SK-N-SH treated with all-trans-retinoic acid at 6 μM for 48 hours (cell line): ENCODE results near the gene LRRC7.

Experiments used
- ESRRG ChIP-seq: fragments of 250-450 bp; sonication (Bioruptor Pico); IDR thresholded peaks from 2 replicates; pipeline ENCODE4 v1.6.1; 2021; ENCODE audit warnings: mild to moderate bottlenecking
- GLIS3 ChIP-seq: fragments of 250-450 bp; sonication (Bioruptor Pico); IDR thresholded peaks from 2 replicates; pipeline ENCODE4 v1.5.0; 2020; ENCODE audit warnings: mild to moderate bottlenecking, moderate library complexity
- ISL1 ChIP-seq: fragments of 250-450 bp; sonication (Bioruptor Pico); IDR thresholded peaks from 2 replicates; pipeline ENCODE4 v2.1.2; 2022; ENCODE audit warnings: mild to moderate bottlenecking, moderate library complexity
- OSR1 ChIP-seq: fragments of 250-450 bp; sonication (Bioruptor Pico); IDR thresholded peaks from 2 replicates; pipeline ENCODE4 v1.8.0; 2022; ENCODE audit warnings: moderate library complexity, mild to moderate bottlenecking, inconsistent platforms
- PATZ1 ChIP-seq: fragments of 250-450 bp; sonication (Bioruptor Pico); IDR thresholded peaks from 2 replicates; pipeline ENCODE4 v1.8.0; 2020; ENCODE audit warnings: mild to moderate bottlenecking, moderate library complexity, borderline replicate concordance
- PPARA ChIP-seq: fragments of 250-450 bp; sonication (Bioruptor Pico); IDR thresholded peaks from 2 replicates; pipeline ENCODE4 v1.5.0; 2020; ENCODE audit warnings: mild to moderate bottlenecking, borderline replicate concordance
- RARB ChIP-seq: fragments of 250-450 bp; sonication (Bioruptor Pico); IDR thresholded peaks from 2 replicates; pipeline ENCODE4 v1.8.0; 2021; ENCODE audit warnings: mild to moderate bottlenecking, moderate library complexity
- TSHZ2 ChIP-seq: fragments of 250-450 bp; sonication (Bioruptor Pico); IDR thresholded peaks from 2 replicates; pipeline ENCODE4 v1.5.0; 2020; ENCODE audit warnings: mild to moderate bottlenecking, moderate library complexity
- ZFP3 ChIP-seq: fragments of 250-450 bp; sonication (Bioruptor Pico); IDR thresholded peaks from 2 replicates; pipeline ENCODE4 v1.5.0; 2020; ENCODE audit warnings: mild to moderate bottlenecking, moderate library complexity
- ZFP30 ChIP-seq: fragments of 450-650 bp; formaldehyde crosslinking; IDR thresholded peaks from 2 replicates; pipeline ENCODE4 v1.5.0; 2022; ENCODE audit warnings: mild to moderate bottlenecking, moderate library complexity
- ZNF70 ChIP-seq: fragments of 450-650 bp; formaldehyde crosslinking; IDR thresholded peaks from 2 replicates; pipeline ENCODE4 v1.5.0; 2020; ENCODE audit warnings: mild to moderate bottlenecking, moderate library complexity
- ZNF8 ChIP-seq: fragments of 450-650 bp; formaldehyde crosslinking; IDR thresholded peaks from 2 replicates; pipeline ENCODE4 v1.5.0; 2020; ENCODE audit warnings: mild to moderate bottlenecking, moderate library complexity
- TF ChIP-seq, protein P1 (sequence below): fragments of 250-450 bp; sonication (Bioruptor Pico); IDR thresholded peaks from 2 replicates; pipeline ENCODE4 v1.5.1; 2021; ENCODE audit warnings: mild to moderate bottlenecking, moderate library complexity

- TF ChIP-seq ZNF70 (CRISPR knock-in tag) (no peak), OSR1 (no peak), PPARA (CRISPR knock-in tag) (no peak), ISL1 (no peak), RARB (CRISPR knock-in tag) (no peak), ESRRG (CRISPR knock-in tag) (no peak), ZFP3 (no peak), PATZ1 (no peak), TSHZ2 (CRISPR knock-in tag) (no peak), ZNF8 (CRISPR knock-in tag) (no peak), ZFP30 (CRISPR knock-in tag) (no peak), GLIS3 (CRISPR knock-in tag) (no peak)
- TF ChIP-seq, protein P1, sequence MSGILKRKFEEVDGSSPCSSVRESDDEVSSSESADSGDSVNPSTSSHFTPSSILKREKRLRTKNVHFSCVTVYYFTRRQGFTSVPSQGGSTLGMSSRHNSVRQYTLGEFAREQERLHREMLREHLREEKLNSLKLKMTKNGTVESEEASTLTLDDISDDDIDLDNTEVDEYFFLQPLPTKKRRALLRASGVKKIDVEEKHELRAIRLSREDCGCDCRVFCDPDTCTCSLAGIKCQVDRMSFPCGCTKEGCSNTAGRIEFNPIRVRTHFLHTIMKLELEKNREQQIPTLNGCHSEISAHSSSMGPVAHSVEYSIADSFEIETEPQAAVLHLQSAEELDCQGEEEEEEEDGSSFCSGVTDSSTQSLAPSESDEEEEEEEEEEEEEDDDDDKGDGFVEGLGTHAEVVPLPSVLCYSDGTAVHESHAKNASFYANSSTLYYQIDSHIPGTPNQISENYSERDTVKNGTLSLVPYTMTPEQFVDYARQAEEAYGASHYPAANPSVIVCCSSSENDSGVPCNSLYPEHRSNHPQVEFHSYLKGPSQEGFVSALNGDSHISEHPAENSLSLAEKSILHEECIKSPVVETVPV (CRISPR knock-in tag), result no peak
Observed at GRCh38 chr1:70024272-70024671, 456.6 kb downstream of the LRRC7 start.
